GM23248 (cell line): ENCODE results near the gene PCCA.

ENCODE experiments used
- EZH2 ChIP-seq: fragments of 200-600 bp; sonication (generic); IDR thresholded peaks from 2 replicates; pipeline ENCODE4 v1.6.1; 2018; ENCODE audit warnings: antibody characterized with exemption, mild to moderate bottlenecking; ENCODE audit not compliant: insufficient read depth, poor library complexity, severe bottlenecking
- EZH2phosphoT487 ChIP-seq: fragments of 200-600 bp; sonication (generic); IDR thresholded peaks from 2 replicates; pipeline ENCODE4 v1.6.1; 2018; ENCODE audit warnings: antibody characterized with exemption, moderate library complexity, mild to moderate bottlenecking, low read depth; ENCODE audit not compliant: insufficient read depth

GRCh38 chr13:100333141-100333540, 244.2 kb downstream of the PCCA start:
- TF ChIP-seq EZH2phosphoT487 (no peak), EZH2 (no peak)
